ENCODE data around the gene EPB41L1. TPM values are rescaled to one million over a fixed set of nuclear protein-coding genes. Genes with fewer than 3 reads are reported as not detected.

EPB41L1 gene
- total and polyA plus RNA-seq, 2 experiments from 2014 or later: 24.1 to 48.7 TPM

DNA sequence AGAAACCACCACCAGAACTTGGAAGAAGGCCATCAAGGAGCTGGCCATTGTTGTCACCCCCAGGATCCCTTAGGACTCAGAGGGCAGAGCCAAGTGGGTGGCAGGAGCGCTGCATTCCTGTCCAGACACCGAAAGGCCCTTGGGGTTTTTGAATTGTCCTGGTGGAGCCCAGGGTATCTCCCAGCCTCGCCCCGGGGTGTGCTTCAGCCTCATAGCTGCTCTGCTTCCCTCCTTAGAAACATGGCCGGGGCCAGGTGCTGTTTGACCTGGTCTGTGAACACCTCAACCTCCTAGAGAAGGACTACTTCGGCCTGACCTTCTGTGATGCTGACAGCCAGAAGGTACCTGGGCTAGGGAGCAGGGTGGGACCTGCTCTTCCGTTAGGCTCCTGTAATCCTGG, 23.2 kb downstream of the EPB41L1 start (continued):
- TF ChIP-seq, protein P1, sequence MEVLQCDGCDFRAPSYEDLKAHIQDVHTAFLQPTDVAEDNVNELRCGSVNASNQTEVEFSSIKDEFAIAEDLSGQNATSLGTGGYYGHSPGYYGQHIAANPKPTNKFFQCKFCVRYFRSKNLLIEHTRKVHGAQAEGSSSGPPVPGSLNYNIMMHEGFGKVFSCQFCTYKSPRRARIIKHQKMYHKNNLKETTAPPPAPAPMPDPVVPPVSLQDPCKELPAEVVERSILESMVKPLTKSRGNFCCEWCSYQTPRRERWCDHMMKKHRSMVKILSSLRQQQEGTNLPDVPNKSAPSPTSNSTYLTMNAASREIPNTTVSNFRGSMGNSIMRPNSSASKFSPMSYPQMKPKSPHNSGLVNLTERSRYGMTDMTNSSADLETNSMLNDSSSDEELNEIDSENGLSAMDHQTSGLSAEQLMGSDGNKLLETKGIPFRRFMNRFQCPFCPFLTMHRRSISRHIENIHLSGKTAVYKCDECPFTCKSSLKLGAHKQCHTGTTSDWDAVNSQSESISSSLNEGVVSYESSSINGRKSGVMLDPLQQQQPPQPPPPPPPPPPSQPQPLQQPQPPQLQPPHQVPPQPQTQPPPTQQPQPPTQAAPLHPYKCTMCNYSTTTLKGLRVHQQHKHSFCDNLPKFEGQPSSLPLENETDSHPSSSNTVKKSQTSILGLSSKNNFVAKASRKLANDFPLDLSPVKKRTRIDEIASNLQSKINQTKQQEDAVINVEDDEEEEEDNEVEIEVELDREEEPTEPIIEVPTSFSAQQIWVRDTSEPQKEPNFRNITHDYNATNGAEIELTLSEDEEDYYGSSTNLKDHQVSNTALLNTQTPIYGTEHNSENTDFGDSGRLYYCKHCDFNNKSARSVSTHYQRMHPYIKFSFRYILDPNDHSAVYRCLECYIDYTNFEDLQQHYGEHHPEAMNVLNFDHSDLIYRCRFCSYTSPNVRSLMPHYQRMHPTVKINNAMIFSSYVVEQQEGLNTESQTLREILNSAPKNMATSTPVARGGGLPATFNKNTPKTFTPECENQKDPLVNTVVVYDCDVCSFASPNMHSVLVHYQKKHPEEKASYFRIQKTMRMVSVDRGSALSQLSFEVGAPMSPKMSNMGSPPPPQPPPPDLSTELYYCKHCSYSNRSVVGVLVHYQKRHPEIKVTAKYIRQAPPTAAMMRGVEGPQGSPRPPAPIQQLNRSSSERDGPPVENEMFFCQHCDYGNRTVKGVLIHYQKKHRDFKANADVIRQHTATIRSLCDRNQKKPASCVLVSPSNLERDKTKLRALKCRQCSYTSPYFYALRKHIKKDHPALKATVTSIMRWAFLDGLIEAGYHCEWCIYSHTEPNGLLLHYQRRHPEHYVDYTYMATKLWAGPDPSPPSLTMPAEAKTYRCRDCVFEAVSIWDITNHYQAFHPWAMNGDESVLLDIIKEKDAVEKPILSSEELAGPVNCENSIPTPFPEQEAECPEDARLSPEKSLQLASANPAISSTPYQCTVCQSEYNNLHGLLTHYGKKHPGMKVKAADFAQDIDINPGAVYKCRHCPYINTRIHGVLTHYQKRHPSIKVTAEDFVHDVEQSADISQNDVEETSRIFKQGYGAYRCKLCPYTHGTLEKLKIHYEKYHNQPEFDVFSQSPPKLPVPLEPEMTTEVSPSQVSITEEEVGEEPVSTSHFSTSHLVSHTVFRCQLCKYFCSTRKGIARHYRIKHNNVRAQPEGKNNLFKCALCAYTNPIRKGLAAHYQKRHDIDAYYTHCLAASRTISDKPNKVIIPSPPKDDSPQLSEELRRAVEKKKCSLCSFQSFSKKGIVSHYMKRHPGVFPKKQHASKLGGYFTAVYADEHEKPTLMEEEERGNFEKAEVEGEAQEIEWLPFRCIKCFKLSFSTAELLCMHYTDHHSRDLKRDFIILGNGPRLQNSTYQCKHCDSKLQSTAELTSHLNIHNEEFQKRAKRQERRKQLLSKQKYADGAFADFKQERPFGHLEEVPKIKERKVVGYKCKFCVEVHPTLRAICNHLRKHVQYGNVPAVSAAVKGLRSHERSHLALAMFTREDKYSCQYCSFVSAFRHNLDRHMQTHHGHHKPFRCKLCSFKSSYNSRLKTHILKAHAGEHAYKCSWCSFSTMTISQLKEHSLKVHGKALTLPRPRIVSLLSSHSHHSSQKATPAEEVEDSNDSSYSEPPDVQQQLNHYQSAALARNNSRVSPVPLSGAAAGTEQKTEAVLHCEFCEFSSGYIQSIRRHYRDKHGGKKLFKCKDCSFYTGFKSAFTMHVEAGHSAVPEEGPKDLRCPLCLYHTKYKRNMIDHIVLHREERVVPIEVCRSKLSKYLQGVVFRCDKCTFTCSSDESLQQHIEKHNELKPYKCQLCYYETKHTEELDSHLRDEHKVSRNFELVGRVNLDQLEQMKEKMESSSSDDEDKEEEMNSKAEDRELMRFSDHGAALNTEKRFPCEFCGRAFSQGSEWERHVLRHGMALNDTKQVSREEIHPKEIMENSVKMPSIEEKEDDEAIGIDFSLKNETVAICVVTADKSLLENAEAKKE (CRISPR knock-in tag; IDR thresholded peaks at IDR 0.05): no peak
- no peak for TF ChIP-seq ZNF331 (CRISPR knock-in tag; IDR thresholded peaks at IDR 0.05; ENCODE audit: low read depth)

DNA sequence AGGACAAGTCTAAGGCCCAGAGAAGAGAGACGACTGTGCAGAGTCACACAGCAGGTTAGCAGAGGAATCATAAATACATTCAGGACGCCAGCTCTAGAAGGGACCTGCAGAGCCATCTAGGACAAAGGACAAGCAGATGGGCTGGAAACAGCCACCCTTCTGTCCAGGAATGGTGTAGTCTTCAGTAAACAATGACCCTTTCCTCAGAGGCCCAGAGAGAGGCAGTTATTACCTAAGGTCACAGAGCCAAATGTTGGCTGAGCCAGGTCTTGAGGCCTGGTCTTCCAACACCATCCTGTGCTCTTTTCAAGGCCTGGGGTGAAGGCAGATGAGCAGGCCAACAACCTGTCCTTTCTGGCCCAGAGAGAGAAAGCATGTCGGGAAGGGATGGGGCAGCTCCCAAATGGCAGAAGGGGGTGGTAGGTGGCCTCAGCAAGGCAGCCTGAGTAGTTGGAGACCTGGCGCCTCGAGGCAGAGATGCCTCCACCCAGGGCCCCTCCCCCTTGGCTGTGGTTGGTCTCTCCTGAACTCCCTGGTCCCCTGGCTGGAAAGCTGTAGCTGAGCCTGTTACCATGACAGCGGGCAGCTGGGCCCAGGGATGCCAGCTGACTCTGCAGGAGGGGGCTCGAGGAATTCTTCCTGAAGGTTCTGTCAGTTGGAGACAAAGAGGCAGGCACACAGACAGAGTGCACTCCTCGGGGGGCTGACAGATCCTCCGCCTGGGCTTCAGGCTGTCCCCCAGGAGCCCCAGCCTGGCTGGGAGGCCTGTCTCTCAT, 24.8 kb downstream of the EPB41L1 start:
- no peak overlapping the region for H3K27ac ChIP-seq (ENCODE audit: low read depth)
- peak; percentile 54 for DNase-seq (ENCODE audit: low spot score)
- H3K4me3 Mint-ChIP-seq: no peak overlapping the region
- no peak overlapping the region for H2AFZ ChIP-seq
- no peaks in the 10 kb centered on the region; the same call in 2 of the 3 replicates for H3K36me3 Mint-ChIP-seq (ENCODE audit: low read depth)
- no peak overlapping the region for H3K4me3 ChIP-seq
- no peaks in the 10 kb centered on the region; the same call in 1 of the 2 replicates for H4K20me1 ChIP-seq (replicated peaks; ENCODE audit: insufficient read depth)
- H3K4me1 ChIP-seq (ENCODE audit: insufficient read depth): no peaks in the 10 kb centered on the region
- no peaks in the 10 kb centered on the region for H3K9me2 ChIP-seq (ENCODE audit: insufficient read depth)
- no peak overlapping the region for H3K4me2 ChIP-seq
- ATAC-seq: peak; percentile 89
- H3K4me1 Mint-ChIP-seq: no peaks in the 10 kb centered on the region
- H3K27me3 ChIP-seq (ENCODE audit: insufficient read depth): no peaks in the 10 kb centered on the region
- H3K27ac Mint-ChIP-seq: no peak overlapping the region
- no peaks in the 10 kb centered on the region for H3F3A ChIP-seq (replicated peaks; ENCODE audit: low read depth)
- H3K9me3 Mint-ChIP-seq: no peaks in the 10 kb centered on the region
- H3K36me3 ChIP-seq (ENCODE audit: insufficient read depth): no peaks in the 10 kb centered on the region
- no peaks in the 10 kb centered on the region for H3K79me2 ChIP-seq (replicated peaks; ENCODE audit: insufficient read depth)
- peaks cover 9% of the 10 kb centered on the region for H3K27me3 Mint-ChIP-seq (ENCODE audit: insufficient read depth, low read depth, poor library complexity)
- TF ChIP-seq EZH2phosphoT487 (IDR thresholded peaks at IDR 0.05; ENCODE audit: unreplicated experiment): no peak
- TF ChIP-seq, protein P1 (CRISPR knock-in tag; IDR thresholded peaks at IDR 0.05): no peak
- TF ChIP-seq, protein P2, sequence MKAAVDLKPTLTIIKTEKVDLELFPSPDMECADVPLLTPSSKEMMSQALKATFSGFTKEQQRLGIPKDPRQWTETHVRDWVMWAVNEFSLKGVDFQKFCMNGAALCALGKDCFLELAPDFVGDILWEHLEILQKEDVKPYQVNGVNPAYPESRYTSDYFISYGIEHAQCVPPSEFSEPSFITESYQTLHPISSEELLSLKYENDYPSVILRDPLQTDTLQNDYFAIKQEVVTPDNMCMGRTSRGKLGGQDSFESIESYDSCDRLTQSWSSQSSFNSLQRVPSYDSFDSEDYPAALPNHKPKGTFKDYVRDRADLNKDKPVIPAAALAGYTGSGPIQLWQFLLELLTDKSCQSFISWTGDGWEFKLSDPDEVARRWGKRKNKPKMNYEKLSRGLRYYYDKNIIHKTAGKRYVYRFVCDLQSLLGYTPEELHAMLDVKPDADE (IDR thresholded peaks at IDR 0.05): no peak
- TF ChIP-seq EZH2 (IDR thresholded peaks at IDR 0.05; ENCODE audit: low read depth, unreplicated experiment): no peak
